Panc1 (cell line): Measurements from ENCODE around the gene TFCP2L1.

ENCODE experiments used
- CTCF ChIP-seq: fragments of 450-650 bp; IDR thresholded peaks from 2 replicates; pipeline ENCODE4 v1.5.1; 2017; ENCODE audit warnings: mild to moderate bottlenecking
- TCF7L2 ChIP-seq: IDR thresholded peaks from 2 replicates; pipeline ENCODE4 v1.6.1; 2011; ENCODE audit warnings: mild to moderate bottlenecking, low read depth, low read length, inconsistent platforms

GRCh38 chr2:121258051-121258450 is 27.0 kb downstream of the TFCP2L1 start:
- no peak for TF ChIP-seq CTCF
- no peak for TF ChIP-seq TCF7L2
